ENCODE data around the gene ANO10.

- no peak for TF ChIP-seq CTCF (IDR thresholded peaks at IDR 0.05)
- TF ChIP-seq POLR2A (IDR thresholded peaks at IDR 0.05), result no peak
- TF ChIP-seq POLR2AphosphoS5 (IDR thresholded peaks at IDR 0.05), result no peak
These were observed 206.7 kb downstream of the ANO10 start for GRCh38 chr3:43415088-43415487.
